H9 (cell line): ENCODE results near the gene SEMA4C. TPM values are rescaled to one million over a fixed set of nuclear protein-coding genes. Genes with fewer than 3 reads are reported as not detected.

Experiments used
- DNase-seq: peaks from one replicate; pipeline ENCODE4 v3.0.0-alpha.2; 2017
- H2AFZ ChIP-seq: one replicate; pipeline ENCODE4 v1.6.1; 2013; ENCODE audit warnings: mild to moderate bottlenecking, low read length, control low read depth, moderate library complexity
- H2AK5ac ChIP-seq: 2 replicates; pipeline ENCODE4 v1.6.1; 2013; ENCODE audit warnings: low read length, control low read depth, mixed read lengths; ENCODE audit not compliant: insufficient read length
- H2BK120ac ChIP-seq: one replicate; pipeline ENCODE4 v1.6.1; 2013; ENCODE audit warnings: low read depth, mild to moderate bottlenecking, low read length, control low read depth, inconsistent platforms; ENCODE audit not compliant: poor library complexity, severe bottlenecking
- H2BK12ac ChIP-seq: 2 replicates; pipeline ENCODE4 v1.6.1; 2013; ENCODE audit warnings: low read length, control low read depth, mixed read lengths, low read depth; ENCODE audit not compliant: insufficient read length
- H2BK15ac ChIP-seq: 2 replicates; pipeline ENCODE4 v1.6.1; 2013; ENCODE audit warnings: low read depth, low read length, control low read depth
- H2BK20ac ChIP-seq: one replicate; pipeline ENCODE4 v1.6.1; 2013; ENCODE audit warnings: low read depth, mild to moderate bottlenecking, low read length, control low read depth, inconsistent platforms; ENCODE audit not compliant: poor library complexity, severe bottlenecking
- H2BK5ac ChIP-seq: 2 replicates; pipeline ENCODE4 v1.6.1; 2013; ENCODE audit warnings: low read length, control low read depth, mixed read lengths; ENCODE audit not compliant: insufficient read length
- H3K14ac ChIP-seq: 2 replicates; pipeline ENCODE4 v1.6.1; 2013; ENCODE audit warnings: low read length, control low read depth; ENCODE audit not compliant: insufficient read depth
- H3K18ac ChIP-seq: 2 replicates; pipeline ENCODE4 v1.6.1; 2013; ENCODE audit warnings: low read depth, mild to moderate bottlenecking, mixed read lengths, low read length, control low read depth; ENCODE audit not compliant: insufficient read length
- H3K23ac ChIP-seq: 2 replicates; pipeline ENCODE4 v1.6.1; 2013; ENCODE audit warnings: low read length, control low read depth, mixed read lengths, low read depth; ENCODE audit not compliant: insufficient read length
- H3K23me2 ChIP-seq: 2 replicates; pipeline ENCODE4 v1.6.1; 2013; ENCODE audit warnings: low read depth, mild to moderate bottlenecking, mixed read lengths, low read length, control low read depth; ENCODE audit not compliant: insufficient read length, poor library complexity, severe bottlenecking
- H3K27ac ChIP-seq: 2 replicates; pipeline ENCODE4 v1.5.1; 2013; ENCODE audit warnings: low read length, control low read depth, mixed read lengths, low read depth; ENCODE audit not compliant: insufficient read length
- H3K27me3 ChIP-seq: 2 replicates; pipeline ENCODE4 v1.6.1; 2013; ENCODE audit warnings: low read length, control low read depth, inconsistent platforms; ENCODE audit not compliant: insufficient read depth
- H3K4ac ChIP-seq: 2 replicates; pipeline ENCODE4 v1.6.1; 2013; ENCODE audit warnings: low read depth, mild to moderate bottlenecking, control low read depth, inconsistent platforms, low read length, moderate library complexity
- H3K4me1 ChIP-seq: 2 replicates; pipeline ENCODE4 v1.6.1; 2013; ENCODE audit warnings: low read length, control low read depth, inconsistent platforms; ENCODE audit not compliant: insufficient read depth
- H3K4me2 ChIP-seq: 2 replicates; pipeline ENCODE4 v1.6.1; 2013; ENCODE audit warnings: low read length, control low read depth, mixed read lengths; ENCODE audit not compliant: insufficient read length, insufficient read depth
- H3K56ac ChIP-seq: 2 replicates; pipeline ENCODE4 v1.6.1; 2013; ENCODE audit warnings: low read depth, mild to moderate bottlenecking, mixed read lengths, low read length, control low read depth; ENCODE audit not compliant: insufficient read length
- H3K79me1 ChIP-seq: 2 replicates; pipeline ENCODE4 v1.6.1; 2013; ENCODE audit warnings: low read depth, mild to moderate bottlenecking, moderate library complexity, low read length, control low read depth, inconsistent platforms; ENCODE audit not compliant: insufficient read depth, poor library complexity, severe bottlenecking
- H3K79me2 ChIP-seq: 2 replicates; pipeline ENCODE4 v1.6.1; 2013; ENCODE audit warnings: low read length, control low read depth, inconsistent platforms; ENCODE audit not compliant: insufficient read depth
- H3K9ac ChIP-seq: 2 replicates; pipeline ENCODE4 v1.6.1; 2013; ENCODE audit warnings: low read length, control low read depth, mixed read lengths; ENCODE audit not compliant: insufficient read length; ENCODE audit errors: extremely low read depth
- H3K9me3 ChIP-seq: one replicate; pipeline ENCODE4 v1.6.1; 2013; ENCODE audit warnings: low read depth, low read length, inconsistent platforms; ENCODE audit not compliant: control insufficient read depth
- H3T11ph ChIP-seq: one replicate; pipeline ENCODE4 v1.6.1; 2013; ENCODE audit warnings: mild to moderate bottlenecking, low read length, control low read depth, inconsistent platforms
- H4K20me1 ChIP-seq: one replicate; pipeline ENCODE4 v1.6.1; 2013; ENCODE audit not compliant: control insufficient read depth, insufficient read length, insufficient read depth
- H4K5ac ChIP-seq: 2 replicates; pipeline ENCODE4 v1.6.1; 2013; ENCODE audit warnings: low read depth, mild to moderate bottlenecking, mixed read lengths, low read length, control low read depth; ENCODE audit not compliant: insufficient read length
- H4K8ac ChIP-seq: replicated peaks from 2 replicates; pipeline ENCODE4 v1.6.1; 2013; ENCODE audit warnings: low read length, control low read depth, mixed read lengths, low read depth; ENCODE audit not compliant: insufficient read length
- H4K91ac ChIP-seq: 2 replicates; pipeline ENCODE4 v1.6.1; 2013; ENCODE audit warnings: low read depth, mild to moderate bottlenecking, moderate library complexity, mixed read lengths, low read length, control low read depth; ENCODE audit not compliant: insufficient read length
- H3K27ac Mint-ChIP-seq, 3 experiments: 2 replicates in 2 of 3; 3 replicates in 1 of 3; pipeline ENCODE4 v1.8.0; 2020 to 2021; ENCODE audit warnings: mixed read lengths in 3 of 3, mild to moderate bottlenecking in 1 of 3, moderate library complexity in 1 of 3
- H3K27me3 Mint-ChIP-seq: 2 replicates; pipeline ENCODE4 v1.8.0; 2021; ENCODE audit warnings: low read depth, mild to moderate bottlenecking, moderate library complexity, mixed read lengths
- H3K36me3 Mint-ChIP-seq, 3 experiments: 2 replicates in 2 of 3; 3 replicates in 1 of 3; pipeline ENCODE4 v1.8.0; 2020 to 2021; ENCODE audit warnings: low read depth in 3 of 3, mixed read lengths in 3 of 3; ENCODE audit not compliant: insufficient read depth in 1 of 3
- H3K4me1 Mint-ChIP-seq, 2 experiments: 2 replicates each; pipeline ENCODE4 v1.8.0; 2020; ENCODE audit warnings: mixed read lengths in 2 of 2
- H3K4me3 Mint-ChIP-seq, 2 experiments: 2 replicates in 1 of 2; 3 replicates in 1 of 2; pipeline ENCODE4 v1.8.0; 2020 to 2021; ENCODE audit warnings: mild to moderate bottlenecking in 2 of 2, mixed read lengths in 2 of 2, moderate library complexity in 1 of 2
- H3K9me3 Mint-ChIP-seq, 2 experiments: 2 replicates in 1 of 2; 3 replicates in 1 of 2; pipeline ENCODE4 v1.8.0; 2020; ENCODE audit warnings: mild to moderate bottlenecking in 2 of 2, mixed read lengths in 2 of 2, moderate library complexity in 1 of 2
- WGBS: extraction: QIAGEN DNeasy Blood & Tissue Kit; methylation state at CpG from one replicate; pipeline ENCODE4 v1.1.7; 2013; ENCODE audit warnings: missing lambda C conversion rate, low lambda C conversion rate, mixed read lengths; ENCODE audit not compliant: insufficient read length; ENCODE audit errors: extremely low coverage; 5-methylcytosine and 5-hydroxymethylcytosine counted together
- total RNA-seq: library from RNA; stranded (reverse); gene quantifications from 2 replicates; pipeline ENCODE4 v1.2.1, GENCODE V29; 2021
- TF ChIP-seq, protein P1 (sequence below): fragments of 200-600 bp; sonication (generic); conservative IDR thresholded peaks from 3 replicates; pipeline ENCODE4 v1.8.0; 2021; ENCODE audit warnings: antibody characterized with exemption, mild to moderate bottlenecking

Gene SEMA4C
- total RNA-seq, 1 experiment from 2014 or later = 81.6 TPM

DNA sequence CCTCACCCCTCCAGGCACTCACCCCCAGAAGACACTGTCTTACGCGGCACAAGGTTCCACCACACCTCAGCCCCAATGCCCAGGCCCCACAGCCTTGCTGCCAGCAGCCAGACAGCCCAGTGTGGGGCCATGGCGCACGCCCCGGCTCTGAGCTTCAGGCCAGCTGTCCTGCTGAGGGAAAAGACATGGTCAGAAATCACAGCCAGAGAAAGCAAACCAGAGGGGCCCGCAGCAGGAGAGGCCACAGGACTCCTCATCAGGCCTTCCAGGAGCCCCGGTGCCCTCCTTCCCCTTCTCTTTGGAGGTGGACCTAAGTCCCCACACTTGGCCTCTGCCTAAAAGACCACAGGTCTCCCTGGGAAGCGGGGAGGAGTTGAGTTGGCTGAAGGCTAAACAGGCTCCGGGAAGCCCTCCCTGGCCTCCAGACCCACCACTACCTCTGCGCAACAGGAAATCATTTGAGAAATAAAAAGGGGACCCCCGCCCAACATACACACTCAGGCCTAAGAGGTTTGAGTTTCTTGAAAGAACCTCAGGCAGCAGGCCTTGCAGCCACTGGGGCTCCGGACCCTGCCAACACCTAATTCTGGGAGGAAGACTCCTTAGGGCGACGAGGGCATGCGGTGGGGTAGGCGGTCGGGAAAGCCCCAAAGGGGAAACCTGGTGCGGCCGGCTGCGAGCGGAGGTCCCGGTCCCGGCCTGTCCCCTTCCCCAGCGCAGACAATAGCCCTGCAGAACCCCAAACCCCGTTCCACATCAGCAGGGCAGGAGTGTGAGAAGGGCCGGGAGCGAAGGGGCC is 1.9 kb downstream of the SEMA4C start:
- peaks cover 15 to 48% (median 40%) of the 10 kb centered on the region in 3 experiments for H3K36me3 Mint-ChIP-seq
- Histone ChIP-seq H3K18ac (peak overlapping the region; percentile 20), H3K27ac (no peak overlapping the region), H3K4me1 (peaks cover 3% of the 10 kb centered on the region; the same call in 1 of the 2 replicates), H2BK15ac (no peak overlapping the region), H4K8ac (no peak overlapping the region), H3K4ac (no peak overlapping the region; the same call in 1 of the 2 replicates), H3K4me2 (peak overlapping the region; percentile 70), H4K91ac (no peak overlapping the region), H3K9me3 (no peaks in the 10 kb centered on the region), H3K14ac (peak overlapping the region; percentile 96), H3K23me2 (peaks cover 16% of the 10 kb centered on the region), H3K9ac (peak overlapping the region; percentile 77), H3K79me2 (peaks cover 10% of the 10 kb centered on the region; the same call in 1 of the 2 replicates), H3T11ph (no peak overlapping the region), H2BK120ac (no peak overlapping the region), H4K5ac (no peak overlapping the region), H2AK5ac (no peak overlapping the region), H2BK12ac (no peak overlapping the region), H2BK20ac (no peak overlapping the region), H3K23ac (no peak overlapping the region), H2BK5ac (no peak overlapping the region), H3K27me3 (no peaks in the 10 kb centered on the region), H4K20me1 (no peaks in the 10 kb centered on the region), H3K56ac (no peak overlapping the region), H2AFZ (no peak overlapping the region), H3K79me1 (peaks cover 10% of the 10 kb centered on the region)
- no CpG with 5 or more reads among the region's 27 CpGs for WGBS
- H3K9me3 Mint-ChIP-seq = no peaks in the 10 kb centered on the region
- peaks cover 18 to 25% of the 10 kb centered on the region in 2 experiments for H3K4me1 Mint-ChIP-seq
- TF ChIP-seq, protein P1, sequence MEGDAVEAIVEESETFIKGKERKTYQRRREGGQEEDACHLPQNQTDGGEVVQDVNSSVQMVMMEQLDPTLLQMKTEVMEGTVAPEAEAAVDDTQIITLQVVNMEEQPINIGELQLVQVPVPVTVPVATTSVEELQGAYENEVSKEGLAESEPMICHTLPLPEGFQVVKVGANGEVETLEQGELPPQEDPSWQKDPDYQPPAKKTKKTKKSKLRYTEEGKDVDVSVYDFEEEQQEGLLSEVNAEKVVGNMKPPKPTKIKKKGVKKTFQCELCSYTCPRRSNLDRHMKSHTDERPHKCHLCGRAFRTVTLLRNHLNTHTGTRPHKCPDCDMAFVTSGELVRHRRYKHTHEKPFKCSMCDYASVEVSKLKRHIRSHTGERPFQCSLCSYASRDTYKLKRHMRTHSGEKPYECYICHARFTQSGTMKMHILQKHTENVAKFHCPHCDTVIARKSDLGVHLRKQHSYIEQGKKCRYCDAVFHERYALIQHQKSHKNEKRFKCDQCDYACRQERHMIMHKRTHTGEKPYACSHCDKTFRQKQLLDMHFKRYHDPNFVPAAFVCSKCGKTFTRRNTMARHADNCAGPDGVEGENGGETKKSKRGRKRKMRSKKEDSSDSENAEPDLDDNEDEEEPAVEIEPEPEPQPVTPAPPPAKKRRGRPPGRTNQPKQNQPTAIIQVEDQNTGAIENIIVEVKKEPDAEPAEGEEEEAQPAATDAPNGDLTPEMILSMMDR = no peak
- H3K27ac Mint-ChIP-seq = peak overlapping the region; percentile 80 to 91 (median 83); a peak in 5 of 7 replicates
- H3K4me3 Mint-ChIP-seq = peak overlapping the region; percentile 85 to 88
- no peaks in the 10 kb centered on the region; the same call in 1 of the 2 replicates for H3K27me3 Mint-ChIP-seq
- DNase-seq = no peak
